Measurements from ENCODE around the gene SP5. TPM values are rescaled to one million over a fixed set of nuclear protein-coding genes. Genes with fewer than 3 reads are reported as not detected.

The SP5 gene
- total and polyA plus RNA-seq, 9 of the 15 experiments (the other 6 are each of a cell fraction or from before 2014, with no cell fraction given): 0.03 to 1.7 (median 0.16) TPM; not detected in 1

GRCh38 chr2:170714381-170715061 is 616 bp upstream of the SP5 start (continued):
- no peak for TF ChIP-seq DDX20 (tag; IDR thresholded peaks at IDR 0.05; ENCODE audit: low read depth)
- no peak for TF ChIP-seq ZNF655 (CRISPR knock-in tag; IDR thresholded peaks at IDR 0.05)
- TF ChIP-seq RFX1 (IDR thresholded peaks at IDR 0.05): no peak
- no peak for TF ChIP-seq ZNF609 (CRISPR knock-in tag; IDR thresholded peaks at IDR 0.05; ENCODE audit: borderline replicate concordance)
- peak; percentile 72; the same call in 1 of the 2 replicates for TF ChIP-seq SMAD4 (CRISPR knock-in tag; conservative IDR thresholded peaks at IDR 0.05)
- TF ChIP-seq KDM4B (IDR thresholded peaks at IDR 0.05; ENCODE audit: borderline replicate concordance in 2 of 2, low read depth in 1 of 2): no peak
- TF ChIP-seq NR4A1 (CRISPR knock-in tag; IDR thresholded peaks at IDR 0.05): 0 out of 2 replicates have a peak, but pooled peaks have one; percentile 37
- peak; percentile 50; the same call in 1 of the 2 replicates for TF ChIP-seq NR4A1 (tag; IDR thresholded peaks at IDR 0.05)
- TF ChIP-seq GABPB1 (CRISPR knock-in tag; IDR thresholded peaks at IDR 0.05): no peak
- no peak for TF ChIP-seq E2F5 (CRISPR knock-in tag; IDR thresholded peaks at IDR 0.05)
- TF ChIP-seq ILF3 (IDR thresholded peaks at IDR 0.05; ENCODE audit: borderline replicate concordance): no peak
- no peak for TF ChIP-seq PHB (CRISPR knock-in tag; IDR thresholded peaks at IDR 0.05)
- TF ChIP-seq ZBTB5 (IDR thresholded peaks at IDR 0.05): peak; percentile 99
- no peak for TF ChIP-seq FOXO4 (CRISPR knock-in tag; IDR thresholded peaks at IDR 0.05)
- TF ChIP-seq ZBTB17 (CRISPR knock-in tag; IDR thresholded peaks at IDR 0.05): peak; percentile 45; the same call in 1 of the 2 replicates
- TF ChIP-seq EGR1 (conservative IDR thresholded peaks at IDR 0.05): 0 out of 2 replicates have a peak, but pooled peaks have one; percentile 23
- TF ChIP-seq SMARCA5 (IDR thresholded peaks at IDR 0.05): no peak
- TF ChIP-seq MEIS2 (IDR thresholded peaks at IDR 0.05; ENCODE audit: partially characterized antibody): no peak
